ENCODE data around the gene LSM12.

The LSM12 gene

GRCh38 chr17:44005527-44006271 lies 60.8 kb downstream of the LSM12 start:
- TF ChIP-seq CTCF (IDR thresholded peaks at IDR 0.05) (peak; percentile 78), ZFX (IDR thresholded peaks at IDR 0.05; ENCODE audit: borderline replicate concordance) (no peak)
- H3K27ac ChIP-seq, result peak overlapping the region; percentile 85

GRCh38 chr17:44004761-44005526 lies 61.5 kb downstream of the LSM12 start:
- H3K27ac ChIP-seq, result peak overlapping the region; percentile 85
- TF ChIP-seq CTCF (IDR thresholded peaks at IDR 0.05) (no peak), ZFX (IDR thresholded peaks at IDR 0.05; ENCODE audit: borderline replicate concordance) (no peak)

GRCh38 chr17:44004077-44004760 lies 62.3 kb downstream of the LSM12 start, which contains the start of gene NAGS:
Gene NAGS (plus strand): TSS chr17:44004622. CDS start chr17:44004664, 42 bp downstream.
- H3K27ac ChIP-seq, result peak within 1 kb of the TSS; percentile 85
- no peak for TF ChIP-seq ZFX (IDR thresholded peaks at IDR 0.05; ENCODE audit: borderline replicate concordance)
- no peak for TF ChIP-seq CTCF (IDR thresholded peaks at IDR 0.05)

- TF ChIP-seq CTCF (IDR thresholded peaks at IDR 0.05), result no peak
- no peak for TF ChIP-seq ZFX (IDR thresholded peaks at IDR 0.05; ENCODE audit: borderline replicate concordance)
- H3K27ac ChIP-seq, result no peak overlapping the region
Measured at GRCh38 chr17:44002141-44002848, 64.2 kb downstream of the LSM12 start.

GRCh38 chr17:44001461-44001920 lies 65.0 kb downstream of the LSM12 start:
- TF ChIP-seq ZFX (IDR thresholded peaks at IDR 0.05; ENCODE audit: borderline replicate concordance) (no peak), CTCF (IDR thresholded peaks at IDR 0.05) (no peak)
- no peak overlapping the region for H3K27ac ChIP-seq

- no peak overlapping the region for H3K27ac ChIP-seq
- TF ChIP-seq ZFX (IDR thresholded peaks at IDR 0.05; ENCODE audit: borderline replicate concordance) (no peak), CTCF (IDR thresholded peaks at IDR 0.05) (no peak)
Measured at GRCh38 chr17:44000871-44001460, 65.5 kb downstream of the LSM12 start.
